T-helper 22 cell (primary cell): ENCODE results near the gene NLRP10.
"Not testable (repeated sequence)": the region's sequence is repeated elsewhere in the genome, so short reads cannot be mapped to it uniquely, and the experiment has no call there.

Experiments used
- DNase-seq: peaks from one replicate; pipeline ENCODE4 v3.0.0-alpha.2; 2020; ENCODE audit warnings: low read depth

Gene NLRP10, protein sequence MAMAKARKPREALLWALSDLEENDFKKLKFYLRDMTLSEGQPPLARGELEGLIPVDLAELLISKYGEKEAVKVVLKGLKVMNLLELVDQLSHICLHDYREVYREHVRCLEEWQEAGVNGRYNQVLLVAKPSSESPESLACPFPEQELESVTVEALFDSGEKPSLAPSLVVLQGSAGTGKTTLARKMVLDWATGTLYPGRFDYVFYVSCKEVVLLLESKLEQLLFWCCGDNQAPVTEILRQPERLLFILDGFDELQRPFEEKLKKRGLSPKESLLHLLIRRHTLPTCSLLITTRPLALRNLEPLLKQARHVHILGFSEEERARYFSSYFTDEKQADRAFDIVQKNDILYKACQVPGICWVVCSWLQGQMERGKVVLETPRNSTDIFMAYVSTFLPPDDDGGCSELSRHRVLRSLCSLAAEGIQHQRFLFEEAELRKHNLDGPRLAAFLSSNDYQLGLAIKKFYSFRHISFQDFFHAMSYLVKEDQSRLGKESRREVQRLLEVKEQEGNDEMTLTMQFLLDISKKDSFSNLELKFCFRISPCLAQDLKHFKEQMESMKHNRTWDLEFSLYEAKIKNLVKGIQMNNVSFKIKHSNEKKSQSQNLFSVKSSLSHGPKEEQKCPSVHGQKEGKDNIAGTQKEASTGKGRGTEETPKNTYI

GRCh38 chr11:7965386-7965785 lies at the start of gene NLRP10:
TSS of gene NLRP10 (minus strand) at chr11:7965447. CDS start at chr11:7963495, 1,952 bp downstream.
- DNase-seq = no peak

DNA sequence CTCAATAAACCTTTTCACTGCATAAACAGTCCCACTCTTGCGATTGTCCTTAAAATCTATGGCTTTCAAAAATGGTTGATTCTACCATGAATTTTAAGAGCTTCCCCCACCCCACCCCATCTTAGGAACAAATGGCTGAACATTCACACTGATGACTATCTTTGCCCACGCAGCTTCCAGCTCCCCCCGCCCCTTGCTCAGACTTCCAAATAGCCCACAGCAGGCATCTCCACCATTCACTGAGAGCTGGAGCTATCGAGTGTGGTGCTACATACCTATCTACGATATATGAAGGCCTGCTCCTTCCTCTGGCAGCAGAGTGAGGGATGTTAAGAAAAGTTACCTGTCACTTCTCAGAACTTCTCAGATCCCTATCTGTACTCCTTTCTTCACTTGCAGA lies 48.6 kb upstream of the NLRP10 start:
- no peak for DNase-seq

DNA sequence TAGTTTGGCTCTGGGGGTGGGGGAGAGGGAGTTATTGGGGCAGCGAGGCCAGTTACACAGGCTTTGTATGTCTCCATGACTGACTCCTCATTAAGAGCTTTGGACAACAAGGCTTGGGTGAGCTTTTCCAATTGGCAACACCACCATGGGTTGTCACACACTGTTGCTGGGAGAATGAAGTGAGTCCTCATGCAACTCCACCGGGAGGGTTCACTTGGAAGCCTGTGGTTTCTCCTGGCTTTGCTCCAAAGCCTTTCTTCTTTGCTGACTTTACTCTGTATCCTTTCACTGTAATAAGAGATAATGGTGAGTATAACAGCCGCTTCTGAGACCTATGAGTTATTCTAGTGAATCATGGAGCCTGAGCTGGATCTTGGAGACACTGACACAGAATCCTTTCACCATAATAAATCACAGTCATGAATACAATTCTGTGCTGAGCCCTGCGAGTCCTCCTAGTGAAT lies 46.8 kb upstream of the NLRP10 start:
- DNase-seq = no peak

DNA sequence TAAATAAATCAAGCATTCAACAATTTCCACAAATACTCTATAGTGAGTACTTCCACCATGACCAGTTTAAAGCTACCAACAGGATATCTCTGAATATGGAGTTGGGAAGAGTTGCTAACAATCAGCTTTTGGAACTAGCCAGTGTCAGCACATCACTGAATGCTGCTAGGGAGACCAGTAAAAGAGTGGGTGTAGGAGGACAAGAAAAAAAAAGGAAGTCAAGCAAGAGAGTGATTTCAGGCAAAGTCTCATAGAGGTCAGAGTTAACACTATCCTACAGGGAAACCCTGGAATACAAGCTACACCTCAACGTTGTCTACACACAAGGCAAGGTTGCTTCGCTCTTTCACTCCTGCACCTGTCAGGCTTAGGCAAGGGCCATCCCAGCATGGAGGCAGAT lies 46.1 kb upstream of the NLRP10 start:
- no peak for DNase-seq

DNA sequence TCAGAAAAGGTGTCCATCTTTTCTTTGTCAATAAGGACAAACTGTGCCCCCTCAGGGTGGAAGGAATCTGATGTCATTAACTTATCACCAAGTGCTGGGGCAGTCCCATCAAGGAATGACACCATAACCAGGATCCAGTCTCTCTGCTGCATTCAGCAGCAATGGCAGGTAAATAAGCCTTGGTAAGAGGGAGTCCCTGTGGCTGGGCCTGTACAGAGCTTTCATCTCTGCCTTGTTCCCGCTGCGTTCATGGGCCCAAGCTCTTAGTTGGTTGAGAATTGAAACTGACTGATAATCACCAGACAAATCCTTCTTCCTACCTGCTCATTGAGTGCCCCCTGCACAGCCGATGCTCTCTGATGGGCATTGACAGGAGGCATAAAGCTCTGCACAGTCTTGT lies 44.6 kb upstream of the NLRP10 start:
- DNase-seq = no peak

GRCh38 chr11:8008212-8008611 lies 43.0 kb upstream of the NLRP10 start:
- DNase-seq = no peak

DNA sequence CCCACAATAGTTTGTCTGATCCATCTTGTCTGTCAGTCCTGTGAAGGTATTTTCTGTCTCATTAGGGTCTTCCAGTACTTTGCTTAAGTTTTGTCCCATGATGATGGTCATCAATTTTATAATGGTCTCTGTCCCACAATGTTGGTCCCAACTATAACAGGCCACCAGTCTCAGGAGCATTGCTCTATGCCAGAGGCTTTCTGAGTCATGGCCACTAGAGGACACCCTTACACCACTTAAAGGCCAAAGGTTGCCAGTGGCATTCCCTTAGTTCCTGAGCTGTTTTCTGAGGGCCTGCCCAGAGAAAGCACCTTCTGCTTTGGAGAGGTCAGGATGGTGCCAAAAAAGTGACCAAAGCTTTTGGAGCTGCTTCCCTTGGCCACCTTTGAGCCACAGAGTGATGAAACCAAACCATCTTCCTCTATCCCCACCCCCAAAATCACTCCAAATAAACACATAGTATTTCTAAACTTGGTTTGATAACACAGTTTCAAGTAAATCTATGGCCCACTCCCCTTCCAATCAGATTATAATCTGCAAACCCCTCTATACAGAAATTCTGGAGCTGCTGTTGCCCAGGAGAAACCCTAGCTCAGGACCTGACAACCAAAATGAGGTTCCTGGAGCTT lies 41.2 kb upstream of the NLRP10 start:
- no peak for DNase-seq

DNA sequence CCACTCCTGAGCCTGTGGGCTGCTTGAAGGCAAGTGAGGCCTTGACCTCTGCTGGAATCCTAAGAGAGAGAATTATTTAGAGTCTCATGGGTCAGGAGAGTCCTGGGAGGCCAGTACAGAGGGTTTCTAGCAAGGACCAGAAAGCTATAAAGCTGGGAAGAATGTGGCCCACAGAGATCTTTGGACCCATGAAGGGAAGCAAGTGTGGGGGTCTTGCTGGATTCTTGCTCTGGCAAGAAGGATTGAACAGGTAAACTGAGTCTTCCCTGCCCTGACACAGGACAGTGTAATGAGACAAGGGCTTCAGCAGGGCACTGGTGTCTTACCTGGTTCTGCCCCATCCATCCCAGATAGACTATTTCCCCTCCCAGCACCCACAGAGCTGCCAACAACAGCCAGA lies 40.3 kb upstream of the NLRP10 start:
- no peak for DNase-seq

DNA sequence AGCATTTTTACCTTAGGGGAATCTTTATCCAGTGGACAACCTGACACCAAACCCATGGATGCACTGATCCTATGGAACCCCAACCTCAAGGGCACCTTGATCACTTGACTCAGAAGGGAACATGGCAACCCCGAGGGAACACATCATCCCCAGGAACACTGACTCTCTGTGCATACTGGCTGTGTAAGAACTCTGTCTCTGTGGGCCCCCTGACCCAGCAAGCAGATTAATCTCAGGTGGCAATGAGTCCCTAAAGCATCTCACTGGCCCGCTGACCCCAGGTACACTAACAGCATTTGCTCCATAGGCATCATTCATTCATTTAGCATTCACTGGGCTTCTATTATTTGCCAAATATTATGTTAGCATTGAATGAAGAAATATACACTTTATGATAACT lies 38.8 kb upstream of the NLRP10 start:
- no peak for DNase-seq

- no peak for DNase-seq
These were observed 37.9 kb upstream of the NLRP10 start for GRCh38 chr11:8003187-8003586.

DNA sequence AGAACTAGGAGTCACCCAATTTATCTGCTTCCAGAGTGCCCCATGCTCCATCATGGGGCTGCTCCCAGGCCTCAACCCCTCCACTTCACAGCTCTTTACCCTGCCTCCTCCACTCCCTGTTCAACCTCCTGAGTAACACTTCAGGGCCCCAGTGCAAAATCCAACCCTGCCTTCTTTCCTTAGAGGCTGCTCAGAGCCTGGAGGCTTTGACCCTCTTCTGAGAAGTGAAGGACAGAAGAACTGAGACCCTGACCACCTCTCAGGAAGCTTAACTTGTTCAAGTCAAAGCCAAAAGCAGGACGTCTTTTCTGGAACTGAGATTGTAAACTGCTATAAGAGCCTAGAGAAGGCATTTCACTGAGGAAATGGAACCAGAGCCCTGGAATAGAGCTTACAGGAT lies 37.4 kb upstream of the NLRP10 start:
- DNase-seq = no peak

DNA sequence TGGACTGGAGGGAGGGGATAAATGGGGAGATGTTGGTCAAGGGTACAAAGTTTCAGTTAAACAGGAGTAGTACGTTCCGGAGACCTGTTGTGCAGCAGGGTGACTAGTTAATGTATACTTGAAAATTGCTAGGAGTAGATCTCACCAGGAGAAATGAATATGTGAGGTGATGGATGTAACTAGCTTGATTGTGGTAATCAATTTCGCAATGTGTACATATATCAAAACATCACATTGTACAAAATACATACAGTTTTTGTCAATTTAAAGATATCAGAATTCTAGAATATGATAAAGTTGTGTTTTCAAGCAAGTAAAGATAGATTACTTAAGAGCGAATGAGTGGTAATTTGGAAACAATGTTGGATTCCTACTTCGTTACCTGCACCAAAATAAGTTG lies 35.1 kb upstream of the NLRP10 start:
- DNase-seq = no peak

DNA sequence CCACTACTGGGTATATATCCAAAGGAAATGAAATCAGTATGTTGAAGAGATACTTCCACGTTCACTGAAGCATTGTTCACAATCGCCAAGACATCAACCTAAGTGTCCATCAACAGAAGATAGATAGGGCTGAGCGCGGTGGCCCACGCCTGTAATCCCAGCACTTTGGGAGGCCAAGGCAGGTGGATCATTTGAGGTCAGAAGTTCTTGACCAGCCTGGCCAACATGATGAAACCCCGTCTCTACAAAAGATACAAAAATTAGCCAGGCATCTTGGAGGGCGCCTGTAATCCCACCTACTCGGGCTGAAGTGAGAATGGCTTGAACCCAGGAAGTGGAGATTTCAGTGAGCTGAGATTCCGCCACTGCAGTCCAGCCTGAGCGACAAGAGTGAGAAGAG lies 34.5 kb upstream of the NLRP10 start:
- DNase-seq = no peak

DNA sequence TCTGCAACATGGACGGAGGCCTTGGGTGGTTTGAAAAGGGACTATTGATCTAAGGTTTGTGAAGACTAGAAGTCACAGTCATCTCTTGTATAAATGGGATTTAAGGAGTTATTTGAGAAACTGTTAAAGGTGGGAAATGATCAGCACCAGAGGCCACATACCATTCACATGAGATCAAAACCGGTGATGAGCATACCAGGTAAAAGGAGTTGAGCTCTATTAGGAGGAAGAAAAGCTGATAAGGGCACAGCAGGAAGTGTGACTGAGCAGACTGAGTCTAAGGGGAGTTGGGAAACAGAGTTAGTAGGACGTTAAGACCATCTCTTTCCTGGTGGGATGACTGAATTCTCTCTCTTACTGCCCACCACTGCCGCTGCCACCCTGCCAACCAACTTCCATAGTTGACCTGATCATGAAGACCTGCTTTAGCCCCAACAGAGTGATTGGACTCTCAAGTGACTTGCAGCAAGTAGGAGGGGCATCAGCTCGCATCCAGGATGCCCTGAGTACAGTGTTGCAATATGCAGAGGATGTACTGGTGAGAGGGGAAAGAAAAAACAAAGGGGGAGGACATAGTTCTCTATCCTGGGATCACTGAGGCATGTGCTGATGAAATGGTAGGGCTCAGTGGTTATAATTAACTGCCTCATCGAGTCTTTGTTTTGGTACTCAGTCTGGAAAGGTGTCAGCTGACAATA lies 29.5 kb upstream of the NLRP10 start:
- no peak for DNase-seq

DNA sequence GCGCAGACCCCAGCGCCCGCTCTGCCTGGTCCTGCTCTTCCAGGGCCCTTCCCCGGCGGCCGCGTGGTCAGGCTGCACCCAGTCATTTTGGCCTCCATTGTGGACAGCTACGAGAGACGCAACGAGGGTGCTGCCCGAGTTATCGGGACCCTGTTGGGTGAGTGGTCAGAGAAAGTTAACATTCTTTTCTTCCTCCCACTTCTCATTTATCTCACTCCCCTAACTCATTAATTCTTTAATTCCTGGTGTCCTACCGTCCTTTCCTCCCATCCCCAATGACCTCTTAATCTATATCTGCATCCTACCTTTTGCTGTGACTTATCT lies 22.3 kb upstream of the NLRP10 start:
- DNase-seq = not testable (repeated sequence)

DNA sequence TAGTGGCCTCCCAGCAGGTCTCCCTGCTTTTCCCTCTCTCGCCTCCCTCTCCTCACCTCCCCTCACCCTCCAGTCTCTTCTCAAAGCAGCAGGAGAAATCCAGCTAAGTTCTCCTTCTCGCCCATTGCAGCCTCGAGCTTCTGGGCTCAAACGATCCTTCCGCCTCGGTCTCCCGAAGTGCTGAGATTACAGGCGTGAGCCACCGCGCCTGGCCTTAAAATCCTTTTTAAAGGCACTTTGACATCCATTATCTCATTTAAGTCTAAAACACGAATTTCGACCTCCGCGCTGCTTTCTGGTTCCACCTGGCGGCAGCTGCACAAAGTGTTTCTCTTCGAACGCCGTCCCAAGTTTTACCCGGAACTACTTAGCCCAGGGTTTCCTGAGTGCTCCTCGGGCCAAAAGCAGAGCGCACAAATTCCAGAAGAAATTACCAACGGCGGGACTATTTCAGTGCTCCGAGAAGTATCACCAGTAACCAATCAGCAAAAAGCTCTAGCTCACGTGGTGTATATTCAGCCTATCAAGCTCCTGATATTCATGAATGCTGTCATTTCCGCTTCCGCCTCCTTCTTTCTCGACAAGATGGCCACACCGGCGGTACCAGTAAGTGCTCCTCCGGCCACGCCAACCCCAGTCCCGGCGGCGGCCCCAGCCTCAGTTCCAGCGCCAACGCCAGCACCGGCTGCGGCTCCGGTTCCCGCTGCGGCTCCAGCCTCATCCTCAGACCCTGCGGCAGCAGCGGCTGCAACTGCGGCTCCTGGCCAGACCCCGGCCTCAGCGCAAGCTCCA lies 21.7 kb upstream of the NLRP10 start, which contains the start of gene EIF3F:
Gene EIF3F, plus strand, starts transcription at position 570 of the 792 bp plus-strand sequence. Its CDS starts 16 bp downstream, at position 586.
- peak; percentile 84 for DNase-seq

DNA sequence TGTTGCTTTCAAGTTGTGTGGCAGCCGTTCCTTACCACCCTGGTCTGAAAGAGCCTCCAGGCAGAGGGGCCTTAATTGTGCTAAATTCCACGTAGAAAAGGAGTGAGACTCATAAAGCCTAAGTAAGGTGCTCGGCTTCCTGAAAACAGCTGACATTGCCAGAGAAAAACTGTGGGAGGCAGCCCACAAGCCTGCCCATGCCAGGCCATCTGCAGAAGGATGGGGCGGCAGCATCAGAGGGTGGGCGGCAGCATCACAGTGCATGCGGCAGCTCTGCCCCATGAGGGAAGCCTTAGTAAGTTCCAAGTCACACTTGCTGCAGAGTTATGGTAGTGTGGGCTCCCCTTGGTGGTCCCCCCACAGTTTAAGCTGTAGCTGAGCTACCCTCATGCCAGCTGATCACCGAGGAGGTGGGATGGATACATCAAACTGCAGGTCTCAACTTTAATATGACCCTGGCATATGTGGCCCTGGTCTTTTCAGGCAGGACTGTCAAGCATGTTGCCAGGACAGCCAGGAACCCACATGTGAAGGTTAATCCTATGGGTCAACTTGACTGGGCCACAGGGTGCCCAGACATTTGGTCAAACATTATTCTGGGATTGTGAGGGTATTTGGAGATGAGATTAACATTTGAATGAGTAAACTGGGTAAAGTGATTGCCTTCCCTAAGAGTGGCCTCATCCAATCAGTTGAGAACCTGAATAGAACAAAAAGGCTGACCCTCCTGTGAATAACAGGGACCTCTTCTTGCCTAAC lies 18.8 kb upstream of the NLRP10 start:
- no peak for DNase-seq

DNA sequence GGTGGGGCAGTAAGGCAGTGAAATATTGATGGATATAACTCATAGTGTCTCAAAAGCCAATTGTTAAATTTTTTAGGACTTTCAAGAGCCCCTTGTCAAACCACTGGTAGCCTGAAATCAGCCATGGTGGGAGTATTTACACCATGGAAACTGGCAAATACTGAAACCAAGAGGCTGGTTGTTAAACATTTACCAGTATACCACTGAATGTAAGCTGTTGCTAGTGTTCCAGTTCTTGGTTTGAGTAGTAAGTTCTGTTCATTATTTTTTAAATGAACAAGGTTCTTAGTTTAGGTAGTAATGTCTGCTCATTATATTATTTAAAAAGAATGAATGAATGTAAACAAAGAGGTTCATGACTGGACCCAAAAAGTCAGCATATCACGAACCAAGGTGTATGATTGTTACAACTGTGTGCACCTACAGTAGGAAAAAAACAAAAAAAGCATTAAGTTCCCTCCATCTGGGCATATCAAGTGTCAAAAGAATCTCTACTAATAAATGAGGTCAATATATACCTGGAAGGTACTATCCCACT lies 17.4 kb upstream of the NLRP10 start:
- no peak for DNase-seq

DNA sequence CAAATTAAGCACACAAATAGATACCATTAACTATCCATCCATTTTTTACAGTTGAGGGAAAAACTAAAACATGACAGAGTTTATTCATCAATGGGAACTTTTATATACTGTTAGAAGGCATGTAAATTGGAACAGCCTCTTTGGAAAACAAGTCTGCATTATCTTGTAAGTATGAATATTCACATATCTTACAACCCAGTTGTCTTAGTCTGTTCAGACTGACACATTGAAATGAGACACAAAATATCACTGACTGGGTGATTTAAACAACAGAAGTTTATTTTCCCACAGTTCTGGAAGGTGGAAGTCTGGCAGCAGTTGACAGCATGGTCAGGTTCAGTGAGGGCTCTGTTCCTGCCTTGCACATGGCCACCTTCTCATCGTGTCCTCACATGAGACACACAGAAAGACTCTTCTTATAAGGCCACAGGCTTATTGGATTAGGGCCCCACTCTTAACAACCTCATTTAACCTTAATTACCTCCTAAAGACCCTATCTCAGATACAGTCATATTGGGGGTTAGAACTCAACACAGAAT lies 16.4 kb upstream of the NLRP10 start:
- DNase-seq = no peak

GRCh38 chr11:7977232-7977917 lies 12.1 kb upstream of the NLRP10 start:
- DNase-seq = no peak
